ENCODE data around the gene HOXD11. TPM values are rescaled to one million over a fixed set of nuclear protein-coding genes. Genes with fewer than 3 reads are reported as not detected.

HOXD11 gene
- total RNA-seq, 2 experiments from 2014 or later: not detected

GRCh38 chr2:176152350-176153181, 45.5 kb downstream of the HOXD11 start:
- no peak overlapping the region for H3K27ac Mint-ChIP-seq
- peaks cover 3% of the 10 kb centered on the region for H3K9me3 Mint-ChIP-seq
- H3K4me1 Mint-ChIP-seq: peaks cover 3% of the 10 kb centered on the region
- CTCF ChIA-PET: interaction anchor here (1.3 kb wide), 1 partner anchor 15 kb away, joined by 3 read pairs; no protein-coding TSS in a partner anchor
- POLR2A ChIA-PET: no interaction called here
- H3K27me3 Mint-ChIP-seq: peaks cover 90% of the 10 kb centered on the region
- H3K4me3 Mint-ChIP-seq: no peak overlapping the region
- H3K36me3 Mint-ChIP-seq (ENCODE audit: low read depth): peaks cover 2% of the 10 kb centered on the region
- DNase-seq: no peak

- peaks cover 2% of the 10 kb centered on the region for H3K36me3 Mint-ChIP-seq (ENCODE audit: low read depth)
- peaks cover 3% of the 10 kb centered on the region for H3K9me3 Mint-ChIP-seq
- ChIA-PET CTCF (interaction anchor here (0.7 to 2.2 kb wide), 2 partner anchors 14 to 22 kb away, joined by 3 to 11 read pairs; no protein-coding TSS in a partner anchor), POLR2A (no interaction called here)
- H3K27ac Mint-ChIP-seq: no peak overlapping the region
- H3K4me3 Mint-ChIP-seq: no peak overlapping the region
- DNase-seq: no peak
- peaks cover 88% of the 10 kb centered on the region for H3K27me3 Mint-ChIP-seq
- peaks cover 6% of the 10 kb centered on the region for H3K4me1 Mint-ChIP-seq
Observed at GRCh38 chr2:176154576-176155252, 47.6 kb downstream of the HOXD11 start.

- H3K4me3 Mint-ChIP-seq: no peak overlapping the region
- POLR2A ChIA-PET: no interaction called here
- DNase-seq: no peak
- H3K27me3 Mint-ChIP-seq: peaks cover 86% of the 10 kb centered on the region
- peaks cover under 1% of the 10 kb centered on the region for H3K9me3 Mint-ChIP-seq
- no peak overlapping the region for H3K27ac Mint-ChIP-seq
- CTCF ChIA-PET: interaction anchor here (0.9 to 2.2 kb wide), 4 partner anchors 15 to 38 kb away, joined by 3 to 11 read pairs (median 4); no protein-coding TSS in a partner anchor
- peaks cover 2% of the 10 kb centered on the region for H3K36me3 Mint-ChIP-seq (ENCODE audit: low read depth)
- peaks cover 6% of the 10 kb centered on the region for H3K4me1 Mint-ChIP-seq
Observed at GRCh38 chr2:176155356-176156044, 48.4 kb downstream of the HOXD11 start.

GRCh38 chr2:176156301-176156806, 49.3 kb downstream of the HOXD11 start:
- Mint-ChIP-seq H3K36me3 (ENCODE audit: low read depth) (peaks cover 5% of the 10 kb centered on the region), H3K4me3 (no peak overlapping the region), H3K27ac (no peak overlapping the region), H3K9me3 (no peaks in the 10 kb centered on the region), H3K27me3 (peaks cover 85% of the 10 kb centered on the region), H3K4me1 (peaks cover 6% of the 10 kb centered on the region)
- CTCF ChIA-PET: interaction anchor here (0.9 to 2.2 kb wide), 4 partner anchors 16 to 39 kb away, joined by 3 to 11 read pairs (median 4); no protein-coding TSS in a partner anchor
- DNase-seq: no peak
- POLR2A ChIA-PET: no interaction called here

GRCh38 chr2:176156807-176157498, 49.9 kb downstream of the HOXD11 start, which contains the start of gene HOXD3:
Gene HOXD3, plus strand, starts transcription at chr2:176157307. Its CDS starts 11,808 bp downstream, at chr2:176169115.
- peaks cover 6% of the 10 kb centered on the region for H3K4me1 Mint-ChIP-seq
- ChIA-PET POLR2A (no interaction called here), CTCF (interaction anchor here (1.3 kb wide), 1 partner anchor 30 kb away, joined by 4 read pairs; no protein-coding TSS in a partner anchor)
- peak within 1 kb of the TSS; percentile 63 for H3K27ac Mint-ChIP-seq
- no peak for DNase-seq
- peaks cover 87% of the 10 kb centered on the region for H3K27me3 Mint-ChIP-seq
- H3K9me3 Mint-ChIP-seq: no peaks in the 10 kb centered on the region
- H3K4me3 Mint-ChIP-seq: peak within 1 kb of the TSS; percentile 43
- peaks cover 5% of the 10 kb centered on the region for H3K36me3 Mint-ChIP-seq (ENCODE audit: low read depth)

GRCh38 chr2:176157499-176158185, 50.6 kb downstream of the HOXD11 start:
- Mint-ChIP-seq H3K9me3 (no peaks in the 10 kb centered on the region), H3K27me3 (peaks cover 87% of the 10 kb centered on the region), H3K4me1 (peaks cover 6% of the 10 kb centered on the region), H3K27ac (peak overlapping the region; percentile 63), H3K4me3 (peak overlapping the region; percentile 43), H3K36me3 (ENCODE audit: low read depth) (peaks cover 5% of the 10 kb centered on the region)
- POLR2A ChIA-PET: no interaction called here
- CTCF ChIA-PET: interaction anchor here (0.9 to 1.3 kb wide), 3 partner anchors 31 to 82 kb away, joined by 3 to 4 read pairs (median 3); no protein-coding TSS in a partner anchor
- no peak for DNase-seq

- Mint-ChIP-seq H3K27ac (peak overlapping the region; percentile 63), H3K4me1 (peaks cover 6% of the 10 kb centered on the region), H3K9me3 (no peaks in the 10 kb centered on the region), H3K27me3 (peaks cover 86% of the 10 kb centered on the region), H3K36me3 (ENCODE audit: low read depth) (peaks cover 5% of the 10 kb centered on the region), H3K4me3 (no peak overlapping the region)
- DNase-seq: no peak
- CTCF ChIA-PET: interaction anchor here (0.9 to 5.9 kb wide), 4 partner anchors 18 to 83 kb away, joined by 3 to 22 read pairs (median 4); no protein-coding TSS in a partner anchor
- POLR2A ChIA-PET: no interaction called here
Observed at GRCh38 chr2:176158186-176158591, 51.1 kb downstream of the HOXD11 start.

- Mint-ChIP-seq H3K27me3 (peaks cover 86% of the 10 kb centered on the region), H3K27ac (peak overlapping the region; percentile 31), H3K4me1 (peaks cover 6% of the 10 kb centered on the region), H3K36me3 (ENCODE audit: low read depth) (peaks cover 5% of the 10 kb centered on the region), H3K4me3 (no peak overlapping the region), H3K9me3 (peaks cover 1% of the 10 kb centered on the region)
- ChIA-PET POLR2A (no interaction called here), CTCF (interaction anchor here (0.6 to 5.9 kb wide), 6 partner anchors 9 to 84 kb away, joined by 3 to 22 read pairs (median 3); no protein-coding TSS in a partner anchor)
- DNase-seq: no peak
Observed at GRCh38 chr2:176158855-176159662, 52.0 kb downstream of the HOXD11 start.

Measured in activated CD4-positive, alpha-beta T cell treated with anti-CD3 and anti-CD28 coated beads, Interleukin-2, amount 10 ng/mL, durations not matched to agents 7 days and 5 days (primary cell).